Memory B cell (primary cell): ENCODE data around the gene TRIM38.

Source experiments
- ATAC-seq: fragments of 150-1000 bp; cut with Tn5 transposase; 2 replicates; pipeline ENCODE4 v1.10.0; 2021; ENCODE audit warnings: low read depth, mild to moderate bottlenecking, moderate library complexity
- DNase-seq, 2 donors: peaks; one replicate each; pipeline ENCODE4 v3.0.0; 2022; ENCODE audit warnings: low spot score in 2 of 2
- H3K27ac Mint-ChIP-seq: one replicate; pipeline ENCODE4 v1.8.0; 2022; ENCODE audit warnings: mild to moderate bottlenecking, moderate library complexity, mixed read lengths
- H3K27me3 Mint-ChIP-seq: one replicate; pipeline ENCODE4 v1.8.0; 2022; ENCODE audit warnings: mixed read lengths
- H3K36me3 Mint-ChIP-seq: one replicate; pipeline ENCODE4 v1.8.0; 2022; ENCODE audit warnings: mild to moderate bottlenecking, mixed read lengths
- H3K4me1 Mint-ChIP-seq: one replicate; pipeline ENCODE4 v1.8.0; 2022; ENCODE audit warnings: mixed read lengths
- H3K4me3 Mint-ChIP-seq: one replicate; pipeline ENCODE4 v1.8.0; 2022; ENCODE audit warnings: mild to moderate bottlenecking, moderate library complexity, mixed read lengths
- H3K9me3 Mint-ChIP-seq: one replicate; pipeline ENCODE4 v1.8.0; 2022; ENCODE audit warnings: mixed read lengths

TRIM38 gene

DNA sequence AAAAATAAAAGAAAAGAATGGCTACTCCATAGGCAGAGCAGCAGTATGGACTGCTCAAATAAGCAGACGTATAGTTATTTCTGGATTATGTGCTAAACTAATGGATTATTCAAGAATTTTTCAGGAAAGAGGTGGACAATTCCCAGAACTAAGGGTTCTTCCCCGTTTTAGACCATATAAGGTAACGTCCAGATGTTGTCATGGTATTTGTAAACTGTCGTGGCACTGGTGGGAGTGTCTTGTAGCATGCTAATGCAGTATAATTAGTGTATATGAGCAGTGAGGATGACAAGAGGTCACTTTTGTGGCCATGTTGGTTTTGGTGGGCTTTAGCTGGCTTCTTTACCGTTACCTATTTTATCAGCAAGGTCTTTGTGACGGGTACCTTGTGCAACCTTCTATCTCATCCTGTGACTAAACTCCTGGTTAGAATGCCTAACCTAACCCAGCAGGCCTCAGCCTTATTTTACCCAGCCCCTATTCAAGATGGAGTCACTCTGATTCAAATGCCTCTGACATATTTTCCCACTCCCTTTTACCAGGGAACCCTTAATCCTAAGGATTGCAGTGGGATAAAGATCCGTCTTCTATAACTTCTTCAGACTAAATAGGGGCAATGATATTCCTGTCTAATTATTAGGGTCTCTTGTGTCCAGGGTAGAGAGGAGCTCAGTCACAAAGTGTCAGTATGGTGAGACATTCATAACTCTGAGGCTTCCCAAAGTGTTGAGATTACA, 11.1 kb upstream of the TRIM38 start:
- ATAC-seq: no peak
- H3K4me3 Mint-ChIP-seq: no peak overlapping the region
- H3K36me3 Mint-ChIP-seq: peaks cover 3% of the 10 kb centered on the region

GRCh38 chr6:25952535-25952934, 10.1 kb upstream of the TRIM38 start:
- Mint-ChIP-seq H3K4me3 (no peak overlapping the region), H3K4me1 (no peaks in the 10 kb centered on the region), H3K36me3 (peaks cover 1% of the 10 kb centered on the region), H3K27me3 (no peaks in the 10 kb centered on the region), H3K9me3 (peaks cover 2% of the 10 kb centered on the region), H3K27ac (no peak overlapping the region)
- DNase-seq (no peak), ATAC-seq (no peak)

More for the DNA sequence above, 11.1 kb upstream of the TRIM38 start:
- Mint-ChIP-seq H3K27me3 (no peaks in the 10 kb centered on the region), H3K27ac (no peak overlapping the region), H3K4me1 (no peaks in the 10 kb centered on the region), H3K9me3 (peaks cover 2% of the 10 kb centered on the region)
- no peak for DNase-seq

GRCh38 chr6:25953733-25954132, 8.9 kb upstream of the TRIM38 start:
- no peak overlapping the region for H3K4me3 Mint-ChIP-seq
- H3K27me3 Mint-ChIP-seq: no peaks in the 10 kb centered on the region
- H3K9me3 Mint-ChIP-seq: peaks cover 2% of the 10 kb centered on the region
- ATAC-seq: no peak
- DNase-seq: no peak
- H3K4me1 Mint-ChIP-seq: peaks cover 7% of the 10 kb centered on the region
- peaks cover 1% of the 10 kb centered on the region for H3K36me3 Mint-ChIP-seq
- no peak overlapping the region for H3K27ac Mint-ChIP-seq

DNA sequence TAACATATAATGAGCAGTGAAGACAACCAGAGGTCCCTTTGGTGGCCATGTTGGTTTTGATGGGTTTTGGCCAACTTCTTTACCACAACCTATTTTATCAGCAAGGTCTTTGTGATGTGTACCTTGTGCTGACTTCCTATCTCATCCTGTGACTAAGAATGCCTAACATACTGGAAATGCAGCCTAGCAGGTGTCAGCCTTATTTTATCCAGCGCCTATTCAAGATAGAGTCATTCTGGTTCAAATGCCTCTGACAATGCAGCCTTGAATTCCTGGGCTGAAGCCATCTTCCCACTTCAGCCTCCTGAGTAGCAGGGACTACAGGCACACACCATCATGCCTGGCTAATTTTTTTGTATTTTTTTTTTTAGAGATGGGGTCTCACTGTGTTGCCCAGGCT, 7.8 kb upstream of the TRIM38 start:
- Mint-ChIP-seq H3K4me1 (peaks cover 17% of the 10 kb centered on the region), H3K27ac (no peak overlapping the region), H3K27me3 (no peaks in the 10 kb centered on the region), H3K9me3 (peaks cover 2% of the 10 kb centered on the region), H3K4me3 (no peak overlapping the region), H3K36me3 (peaks cover 1% of the 10 kb centered on the region)
- ATAC-seq (no peak), DNase-seq (no peak)

DNA sequence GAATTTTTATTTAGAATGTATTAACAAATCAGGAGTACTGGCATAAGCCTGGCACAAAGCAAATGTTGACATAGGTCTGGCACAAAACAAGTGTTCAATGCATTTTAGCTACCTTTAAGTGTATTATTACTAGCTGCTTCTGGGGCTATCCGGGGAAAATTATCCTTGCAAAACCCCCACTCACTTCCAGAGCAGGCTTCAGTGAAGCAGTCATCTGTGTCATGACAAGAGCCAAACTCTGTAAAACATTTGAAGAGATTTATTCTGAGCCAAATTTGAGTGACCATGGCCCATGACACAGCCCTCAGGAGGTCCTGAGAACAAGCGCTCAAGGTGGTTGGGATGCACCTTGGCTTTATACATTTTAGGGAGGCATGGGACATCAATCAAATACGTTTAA, 6.4 kb upstream of the TRIM38 start:
- Mint-ChIP-seq H3K4me1 (peaks cover 31% of the 10 kb centered on the region), H3K27me3 (no peaks in the 10 kb centered on the region), H3K27ac (no peak overlapping the region), H3K36me3 (no peaks in the 10 kb centered on the region), H3K9me3 (peaks cover 1% of the 10 kb centered on the region), H3K4me3 (no peak overlapping the region)
- DNase-seq: no peak
- no peak for ATAC-seq

DNA sequence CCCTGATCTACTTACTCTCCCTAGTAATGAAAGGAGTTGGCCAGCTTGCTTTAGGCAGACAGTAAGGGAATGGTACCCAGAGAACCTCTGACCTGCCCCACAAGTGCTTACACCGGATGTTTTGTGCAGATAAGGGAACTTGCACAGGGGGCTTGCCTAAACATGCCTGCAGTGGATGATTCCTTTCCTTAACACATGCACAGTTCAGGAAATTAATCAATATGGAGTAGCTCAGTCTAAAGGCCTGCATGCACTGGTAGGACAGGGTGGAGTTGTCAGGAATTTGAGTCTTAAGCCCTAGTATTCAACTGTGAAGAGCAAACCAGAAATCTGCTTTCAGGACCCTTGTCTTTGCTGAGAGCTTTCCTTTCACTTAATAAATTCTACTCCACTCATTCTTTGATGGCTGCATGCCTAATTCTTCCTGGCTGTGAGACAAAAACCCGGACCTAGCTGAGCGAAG, 3.9 kb upstream of the TRIM38 start:
- H3K36me3 Mint-ChIP-seq: peaks cover 4% of the 10 kb centered on the region
- ATAC-seq (no peak), DNase-seq (no peak)
- no peaks in the 10 kb centered on the region for H3K27me3 Mint-ChIP-seq
- H3K9me3 Mint-ChIP-seq: peaks cover 1% of the 10 kb centered on the region
- peaks cover 45% of the 10 kb centered on the region for H3K4me1 Mint-ChIP-seq
- peak overlapping the region; percentile 53 for H3K27ac Mint-ChIP-seq
- peak overlapping the region; percentile 44 for H3K4me3 Mint-ChIP-seq

DNA sequence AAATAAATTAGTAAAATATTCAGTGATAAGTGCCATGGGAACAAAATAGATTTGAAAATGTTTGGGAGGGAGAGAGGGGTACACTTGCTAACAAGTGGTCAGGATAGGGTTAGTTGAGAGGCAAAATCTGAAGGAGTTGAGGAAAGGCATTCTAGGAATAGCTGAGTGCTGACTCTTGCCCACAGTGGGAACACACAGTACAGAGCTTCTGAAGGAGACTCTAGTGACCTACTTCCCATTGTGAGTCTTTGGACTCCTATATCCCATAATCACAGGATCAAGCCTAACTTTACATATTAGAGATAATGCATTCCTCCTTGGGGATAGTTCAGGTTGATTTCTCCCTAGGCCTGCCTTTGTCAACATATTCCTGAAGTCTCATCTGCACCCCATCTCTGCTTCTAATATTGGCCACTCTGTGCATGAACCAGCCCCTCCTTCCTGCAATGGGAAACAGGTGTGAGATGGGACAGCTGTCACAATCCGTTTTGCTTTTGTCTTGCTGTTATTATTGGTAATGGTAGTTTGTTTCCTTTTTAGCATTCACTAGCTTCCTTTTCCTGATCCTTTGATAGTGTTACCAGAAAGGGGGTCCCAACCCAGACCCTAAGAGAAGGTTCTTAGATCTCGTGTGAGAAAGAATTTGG, 2.6 kb upstream of the TRIM38 start:
- Mint-ChIP-seq H3K27me3 (no peaks in the 10 kb centered on the region), H3K9me3 (peaks cover 1% of the 10 kb centered on the region), H3K4me3 (peak overlapping the region; percentile 57), H3K36me3 (peaks cover 13% of the 10 kb centered on the region), H3K4me1 (peaks cover 52% of the 10 kb centered on the region), H3K27ac (peak overlapping the region; percentile 55)
- DNase-seq (no peak), ATAC-seq (no peak)

DNA sequence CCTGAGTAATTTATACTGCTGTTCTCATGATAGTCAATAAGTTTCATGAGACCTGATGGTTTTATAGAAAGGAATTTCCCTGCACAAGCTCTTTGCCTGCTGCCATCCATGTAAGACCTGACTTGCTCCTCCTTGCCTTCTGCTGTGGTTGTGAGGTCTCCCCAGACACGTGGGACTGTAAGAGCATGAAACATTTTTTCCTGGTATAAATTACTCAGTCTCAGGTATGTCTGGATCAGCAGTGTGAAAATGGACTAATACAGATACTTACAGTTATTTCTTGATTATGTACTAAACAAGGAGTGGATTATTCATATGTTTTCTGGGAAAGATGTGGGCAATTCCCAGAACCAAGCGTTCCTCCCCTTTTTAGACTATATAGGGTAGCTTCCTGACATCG, 1.9 kb upstream of the TRIM38 start:
- DNase-seq: no peak
- Mint-ChIP-seq H3K27me3 (no peaks in the 10 kb centered on the region), H3K36me3 (peaks cover 13% of the 10 kb centered on the region), H3K9me3 (peaks cover 1% of the 10 kb centered on the region), H3K4me3 (peak overlapping the region; percentile 21), H3K27ac (peak overlapping the region; percentile 55), H3K4me1 (peaks cover 55% of the 10 kb centered on the region)
- no peak for ATAC-seq

GRCh38 chr6:25961619-25962148, 918 bp upstream of the TRIM38 start:
- Mint-ChIP-seq H3K4me3 (peak overlapping the region; percentile 99), H3K4me1 (peaks cover 62% of the 10 kb centered on the region), H3K27ac (peak overlapping the region; percentile 98), H3K36me3 (peaks cover 14% of the 10 kb centered on the region), H3K9me3 (peaks cover 1% of the 10 kb centered on the region), H3K27me3 (no peaks in the 10 kb centered on the region)
- ATAC-seq: no peak
- DNase-seq: no peak

- Mint-ChIP-seq H3K4me1 (peaks cover 72% of the 10 kb centered on the region), H3K27me3 (no peaks in the 10 kb centered on the region), H3K27ac (peak overlapping the region; percentile 98), H3K9me3 (peaks cover 1% of the 10 kb centered on the region), H3K36me3 (peaks cover 29% of the 10 kb centered on the region), H3K4me3 (peak overlapping the region; percentile 99)
- no peak for ATAC-seq
- no peak for DNase-seq
These were observed 973 bp downstream of the TRIM38 start for GRCh38 chr6:25963426-25964123.

- Mint-ChIP-seq H3K4me1 (peaks cover 66% of the 10 kb centered on the region), H3K4me3 (peak overlapping the region; percentile 62), H3K27me3 (no peaks in the 10 kb centered on the region), H3K36me3 (peaks cover 38% of the 10 kb centered on the region), H3K9me3 (peaks cover 1% of the 10 kb centered on the region), H3K27ac (no peak overlapping the region)
- ATAC-seq (no peak), DNase-seq (no peak)
These were observed 2.5 kb downstream of the TRIM38 start for GRCh38 chr6:25965058-25965457.

GRCh38 chr6:25966711-25967110, 4.1 kb downstream of the TRIM38 start:
- no peaks in the 10 kb centered on the region for H3K27me3 Mint-ChIP-seq
- no peak for ATAC-seq
- peak overlapping the region; percentile 91 for H3K27ac Mint-ChIP-seq

GRCh38 chr6:25968769-25969168, 6.2 kb downstream of the TRIM38 start:
- Mint-ChIP-seq H3K4me1 (peaks cover 59% of the 10 kb centered on the region), H3K9me3 (no peaks in the 10 kb centered on the region), H3K27me3 (no peaks in the 10 kb centered on the region), H3K4me3 (peak overlapping the region; percentile 64), H3K27ac (peak overlapping the region; percentile 91), H3K36me3 (peaks cover 56% of the 10 kb centered on the region)
- DNase-seq (no peak), ATAC-seq (no peak)

More at GRCh38 chr6:25966711-25967110, 4.1 kb downstream of the TRIM38 start:
- Mint-ChIP-seq H3K4me1 (peaks cover 63% of the 10 kb centered on the region), H3K36me3 (peaks cover 50% of the 10 kb centered on the region), H3K4me3 (peak overlapping the region; percentile 86), H3K9me3 (no peaks in the 10 kb centered on the region)
- DNase-seq: no peak
